ENCODE measurements around the gene TBL3.

Gene TBL3

DNA sequence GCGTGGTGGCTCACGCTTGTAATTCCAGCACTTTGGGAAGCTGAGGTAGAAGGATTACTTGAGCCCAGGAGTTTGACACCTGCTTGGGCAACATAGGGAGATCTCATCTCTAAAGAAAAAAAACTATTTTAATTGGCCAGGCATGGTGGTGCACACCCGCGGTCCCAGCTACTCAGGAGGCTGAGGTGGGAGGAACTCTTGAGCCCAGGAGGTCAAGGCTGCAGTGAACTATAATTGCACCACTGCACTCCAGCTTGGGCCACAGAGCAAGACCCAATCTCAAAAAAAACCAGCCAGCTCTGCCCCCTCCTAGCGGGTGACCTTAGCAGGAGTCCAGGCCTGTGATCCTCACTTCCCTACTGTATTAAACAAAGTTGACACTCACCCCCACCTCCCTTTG, 47.8 kb upstream of the TBL3 start:
- DNase-seq (no peak), ATAC-seq (ENCODE audit: insufficient read depth, low read depth) (no peak)
- Histone ChIP-seq H3K4me3 (ENCODE audit: low read depth in 1 of 2, low read length in 2 of 2) (no peak overlapping the region), H3K36me3 (ENCODE audit: insufficient read depth, low read length) (no peaks in the 10 kb centered on the region), H4K20me1 (ENCODE audit: insufficient read depth, low read length) (no peaks in the 10 kb centered on the region), H3K9me3 (ENCODE audit: insufficient read depth, low read length, severe bottlenecking) (no peaks in the 10 kb centered on the region), H3K27me3 (ENCODE audit: insufficient read depth, low read length, poor library complexity) (peaks cover 3% of the 10 kb centered on the region), H3K9ac (ENCODE audit: low read depth, low read length) (no peak overlapping the region), H3K27ac (ENCODE audit: low read length) (no peak overlapping the region), H3K4me2 (ENCODE audit: insufficient read depth, low read length) (no peak overlapping the region), H3K79me2 (ENCODE audit: insufficient read depth, low read length) (no peaks in the 10 kb centered on the region), H3K4me1 (ENCODE audit: insufficient read depth, low read length) (peaks cover 3% of the 10 kb centered on the region), H2AFZ (ENCODE audit: low read depth, low read length) (no peak overlapping the region)
- TF ChIP-seq, protein P1, sequence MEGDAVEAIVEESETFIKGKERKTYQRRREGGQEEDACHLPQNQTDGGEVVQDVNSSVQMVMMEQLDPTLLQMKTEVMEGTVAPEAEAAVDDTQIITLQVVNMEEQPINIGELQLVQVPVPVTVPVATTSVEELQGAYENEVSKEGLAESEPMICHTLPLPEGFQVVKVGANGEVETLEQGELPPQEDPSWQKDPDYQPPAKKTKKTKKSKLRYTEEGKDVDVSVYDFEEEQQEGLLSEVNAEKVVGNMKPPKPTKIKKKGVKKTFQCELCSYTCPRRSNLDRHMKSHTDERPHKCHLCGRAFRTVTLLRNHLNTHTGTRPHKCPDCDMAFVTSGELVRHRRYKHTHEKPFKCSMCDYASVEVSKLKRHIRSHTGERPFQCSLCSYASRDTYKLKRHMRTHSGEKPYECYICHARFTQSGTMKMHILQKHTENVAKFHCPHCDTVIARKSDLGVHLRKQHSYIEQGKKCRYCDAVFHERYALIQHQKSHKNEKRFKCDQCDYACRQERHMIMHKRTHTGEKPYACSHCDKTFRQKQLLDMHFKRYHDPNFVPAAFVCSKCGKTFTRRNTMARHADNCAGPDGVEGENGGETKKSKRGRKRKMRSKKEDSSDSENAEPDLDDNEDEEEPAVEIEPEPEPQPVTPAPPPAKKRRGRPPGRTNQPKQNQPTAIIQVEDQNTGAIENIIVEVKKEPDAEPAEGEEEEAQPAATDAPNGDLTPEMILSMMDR (IDR thresholded peaks at IDR 0.05; ENCODE audit: borderline replicate concordance, extremely low read depth, low read length, poor library complexity, severe bottlenecking), result no peak
- no peak for TF ChIP-seq EZH2 (IDR thresholded peaks at IDR 0.05; ENCODE audit: borderline replicate concordance, low read depth, low read length, severe bottlenecking)

DNA sequence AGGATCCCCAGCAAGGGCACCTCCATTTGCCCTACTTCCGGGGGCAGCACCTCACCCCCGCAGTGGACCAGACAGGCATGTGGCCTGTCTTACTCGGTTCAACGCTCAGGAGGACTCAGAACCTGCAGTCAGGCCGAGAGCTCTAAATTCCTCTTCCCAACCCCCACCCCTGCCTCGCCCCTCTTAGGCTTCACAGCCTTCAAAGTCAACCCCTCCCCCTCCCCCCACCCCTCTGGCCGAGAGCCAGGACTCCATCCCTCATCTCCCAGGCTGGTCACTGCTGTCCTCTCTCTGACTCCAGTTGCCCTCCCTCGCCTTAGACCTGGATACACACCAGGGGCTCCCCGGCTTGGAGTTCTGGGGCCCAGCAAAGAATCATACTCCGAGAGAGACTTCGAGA, 45.6 kb upstream of the TBL3 start:
- no peaks in the 10 kb centered on the region for H3K36me3 ChIP-seq (ENCODE audit: insufficient read depth, low read length)
- TF ChIP-seq, protein P1 (IDR thresholded peaks at IDR 0.05; ENCODE audit: borderline replicate concordance, extremely low read depth, low read length, poor library complexity, severe bottlenecking), result no peak
- no peak for TF ChIP-seq EZH2 (IDR thresholded peaks at IDR 0.05; ENCODE audit: borderline replicate concordance, low read depth, low read length, severe bottlenecking)
- no peak overlapping the region for H3K4me2 ChIP-seq (ENCODE audit: insufficient read depth, low read length)
- no peaks in the 10 kb centered on the region for H3K9me3 ChIP-seq (ENCODE audit: insufficient read depth, low read length, severe bottlenecking)
- no peak overlapping the region for H3K27ac ChIP-seq (ENCODE audit: low read length)
- ATAC-seq (ENCODE audit: insufficient read depth, low read depth) (no peak), DNase-seq (no peak)
- H2AFZ ChIP-seq (ENCODE audit: low read depth, low read length), result no peak overlapping the region
- no peak overlapping the region for H3K9ac ChIP-seq (ENCODE audit: low read depth, low read length)
- H3K79me2 ChIP-seq (ENCODE audit: insufficient read depth, low read length), result no peaks in the 10 kb centered on the region
- peaks cover 3% of the 10 kb centered on the region for H3K27me3 ChIP-seq (ENCODE audit: insufficient read depth, low read length, poor library complexity)
- H3K4me1 ChIP-seq (ENCODE audit: insufficient read depth, low read length), result peaks cover 12% of the 10 kb centered on the region
- H4K20me1 ChIP-seq (ENCODE audit: insufficient read depth, low read length), result no peaks in the 10 kb centered on the region
- no peak overlapping the region for H3K4me3 ChIP-seq (ENCODE audit: low read depth in 1 of 2, low read length in 2 of 2)

DNA sequence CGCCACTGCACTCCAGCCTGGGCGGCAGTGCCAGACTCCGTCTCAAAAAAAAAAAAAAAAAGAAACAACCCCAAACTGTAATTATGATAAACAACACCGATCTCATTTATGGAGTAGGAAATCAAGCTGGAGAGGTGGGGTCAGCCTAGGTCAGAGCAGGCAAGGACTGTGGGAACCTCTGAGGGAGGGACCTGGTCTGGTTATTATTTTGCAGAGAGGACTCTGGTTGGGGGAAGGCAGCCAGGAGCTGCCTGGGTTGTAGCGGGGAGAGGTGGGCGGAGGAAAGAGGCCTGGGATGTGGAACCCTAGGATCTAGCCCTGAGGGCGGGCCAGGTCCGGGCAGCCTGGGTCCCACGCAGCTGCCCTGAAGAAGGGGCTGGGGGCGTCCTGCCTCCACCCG, 42.7 kb upstream of the TBL3 start:
- peak; percentile 53 for ATAC-seq (ENCODE audit: insufficient read depth, low read depth)
- Histone ChIP-seq H2AFZ (ENCODE audit: low read depth, low read length) (peak overlapping the region; percentile 74), H3K4me1 (ENCODE audit: insufficient read depth, low read length) (peaks cover 12% of the 10 kb centered on the region), H3K4me3 (ENCODE audit: low read depth in 1 of 2, low read length in 2 of 2) (peak overlapping the region; percentile 28 to 62; a peak in 3 of 4 replicates), H3K27ac (ENCODE audit: low read length) (peak overlapping the region; percentile 65), H3K9ac (ENCODE audit: low read depth, low read length) (peak overlapping the region; percentile 61), H3K9me3 (ENCODE audit: insufficient read depth, low read length, severe bottlenecking) (no peaks in the 10 kb centered on the region), H4K20me1 (ENCODE audit: insufficient read depth, low read length) (no peaks in the 10 kb centered on the region), H3K36me3 (ENCODE audit: insufficient read depth, low read length) (no peaks in the 10 kb centered on the region), H3K4me2 (ENCODE audit: insufficient read depth, low read length) (peak overlapping the region; percentile 63), H3K27me3 (ENCODE audit: insufficient read depth, low read length, poor library complexity) (no peaks in the 10 kb centered on the region), H3K79me2 (ENCODE audit: insufficient read depth, low read length) (no peaks in the 10 kb centered on the region)
- peak; percentile 41 for DNase-seq
- TF ChIP-seq, protein P1 (IDR thresholded peaks at IDR 0.05; ENCODE audit: borderline replicate concordance, extremely low read depth, low read length, poor library complexity, severe bottlenecking), result no peak
- TF ChIP-seq EZH2 (IDR thresholded peaks at IDR 0.05; ENCODE audit: borderline replicate concordance, low read depth, low read length, severe bottlenecking), result no peak
